T-helper 2 cell (primary cell): ENCODE data around the gene LTBR.

ENCODE experiments used
- DNase-seq, 5 experiments: peaks; one replicate each; pipeline versions ENCODE4 v3.0.0 to v3.0.0-alpha.2; 2012 to 2022

LTBR gene

GRCh38 chr12:6346942-6347341, 37.0 kb upstream of the LTBR start:
- DNase-seq = no peak

GRCh38 chr12:6347367-6348338, 36.3 kb upstream of the LTBR start:
- DNase-seq = no peak

- no peak for DNase-seq
Observed at GRCh38 chr12:6351622-6352021, 32.3 kb upstream of the LTBR start.

- no peak for DNase-seq
Observed at GRCh38 chr12:6352193-6353173, 31.5 kb upstream of the LTBR start.

- DNase-seq = no peak
Observed at GRCh38 chr12:6354495-6355393, 29.2 kb upstream of the LTBR start.

GRCh38 chr12:6355491-6356373, 28.2 kb upstream of the LTBR start:
- DNase-seq = no peak

GRCh38 chr12:6356374-6356820, 27.6 kb upstream of the LTBR start:
- DNase-seq = no peak

- no peak for DNase-seq
Observed at GRCh38 chr12:6358881-6359280, 25.1 kb upstream of the LTBR start.

GRCh38 chr12:6360080-6360571, 23.8 kb upstream of the LTBR start:
- DNase-seq = no peak

- peak in 1 of 5 experiments; percentile 56 for DNase-seq
Observed at GRCh38 chr12:6360578-6361490, 23.1 kb upstream of the LTBR start.

- peak in 1 of 5 experiments; percentile 38 for DNase-seq
Observed at GRCh38 chr12:6361834-6362233, 22.1 kb upstream of the LTBR start.

GRCh38 chr12:6362403-6362802, 21.6 kb upstream of the LTBR start:
- DNase-seq = no peak

- no peak for DNase-seq
Observed at GRCh38 chr12:6363010-6363329, 21.0 kb upstream of the LTBR start.

- peak; percentile 32 to 70 (median 54) for DNase-seq
Observed at GRCh38 chr12:6363330-6364043, 20.5 kb upstream of the LTBR start.

GRCh38 chr12:6364044-6364374, 20.0 kb upstream of the LTBR start:
- DNase-seq = peak in 1 of 5 experiments; percentile 45

GRCh38 chr12:6367065-6367968, 16.6 kb upstream of the LTBR start:
- peak in 2 of 5 experiments; percentile 45 to 69 for DNase-seq

GRCh38 chr12:6367969-6368892, 15.7 kb upstream of the LTBR start:
- DNase-seq = peak in 1 of 5 experiments; percentile 35
